ENCODE data around the gene ENKD1.

ENKD1 gene

DNA sequence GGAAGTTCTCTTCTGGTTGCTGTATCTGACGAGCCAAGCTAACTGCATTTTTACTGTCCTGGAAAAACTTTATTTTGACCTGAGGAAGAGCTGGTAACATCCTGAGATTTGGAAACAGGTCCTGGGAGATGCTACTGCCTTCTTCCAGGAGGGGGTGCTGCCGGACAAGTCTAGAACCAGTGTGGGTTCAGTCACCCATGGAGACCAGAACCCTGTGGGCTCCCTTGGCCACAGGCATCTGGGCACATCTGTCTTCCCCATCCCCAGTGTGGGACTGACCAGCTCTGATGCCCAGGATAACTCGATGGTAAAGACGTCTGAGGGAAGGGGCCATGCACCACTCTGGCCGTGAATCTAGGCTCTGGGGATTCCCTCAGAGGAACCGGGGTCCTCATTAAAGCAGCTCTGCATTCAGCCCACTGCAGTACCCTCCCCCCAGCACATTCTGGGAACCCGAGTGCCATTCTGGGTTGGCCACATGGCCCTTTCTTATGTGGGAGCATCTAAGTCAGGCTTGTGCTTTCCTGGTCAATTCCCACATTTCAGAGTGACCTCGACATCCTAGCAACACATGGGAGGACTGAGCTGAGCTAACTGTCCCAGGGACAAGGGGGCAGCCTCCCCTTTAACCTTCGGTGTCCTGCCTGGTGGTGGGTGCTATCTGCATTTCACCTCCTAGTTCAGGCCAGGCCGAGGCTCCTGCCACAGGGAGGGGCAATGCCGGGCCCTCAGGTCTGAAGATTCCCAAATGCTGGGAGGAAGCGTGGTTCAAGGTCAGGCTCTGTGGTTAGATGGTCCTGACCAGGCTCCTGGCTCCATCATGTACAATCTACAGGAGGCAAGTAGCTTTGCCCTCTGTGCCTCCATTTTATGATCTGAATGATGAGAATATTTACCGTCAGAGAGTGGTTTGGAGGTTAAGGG, 6.5 kb upstream of the ENKD1 start:
- H3K27me3 ChIP-seq (ENCODE audit: control insufficient read depth in 2 of 2, insufficient read depth in 2 of 2, low read length in 2 of 2): no peaks in the 10 kb centered on the region
- peaks cover 31 to 43% of the 10 kb centered on the region in 2 donors for H3K4me1 ChIP-seq (ENCODE audit: control insufficient read depth in 2 of 2, insufficient read depth in 2 of 2, low read length in 2 of 2)
- no peaks in the 10 kb centered on the region for H3K9me3 ChIP-seq (ENCODE audit: control insufficient read depth in 2 of 2, low read length in 2 of 2)
- peak overlapping the region; percentile 81 to 83 for H3K27ac ChIP-seq (ENCODE audit: low read depth in 2 of 2, low read length in 2 of 2)
- H3K9ac ChIP-seq (ENCODE audit: low read depth in 1 of 2, low read length in 2 of 2): peak overlapping the region in 1 of 2 donors; percentile 56
- H3K36me3 ChIP-seq (ENCODE audit: control insufficient read depth in 2 of 2, insufficient read depth in 2 of 2, low read length in 2 of 2): peaks cover 0 to 4% of the 10 kb centered on the region in 2 donors
- peak overlapping the region in 1 of 2 donors; percentile 9 for H3K4me3 ChIP-seq (ENCODE audit: low read length in 2 of 2)

DNA sequence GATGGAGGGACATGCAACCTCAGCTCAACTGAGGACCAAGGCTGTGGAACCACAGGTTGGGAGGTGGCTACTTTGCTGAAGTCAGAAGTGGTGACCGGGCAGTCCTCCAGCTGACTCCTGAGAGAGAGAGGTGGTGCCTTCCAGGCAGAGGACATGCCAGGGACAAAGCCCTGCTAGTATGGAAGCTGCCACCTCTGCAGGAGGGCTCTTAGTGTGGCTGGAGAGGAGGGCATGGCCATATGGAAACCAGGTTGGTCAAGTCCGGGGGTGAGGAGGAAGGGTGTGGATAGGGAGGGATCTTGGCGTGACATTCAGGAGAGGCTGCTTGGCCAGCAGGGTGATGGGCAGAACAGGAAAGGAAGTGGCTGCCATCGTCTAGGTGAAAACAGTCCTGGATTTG, 5.8 kb upstream of the ENKD1 start:
- Histone ChIP-seq H3K9ac (ENCODE audit: low read depth in 1 of 2, low read length in 2 of 2) (no peak overlapping the region), H3K4me1 (ENCODE audit: control insufficient read depth in 2 of 2, insufficient read depth in 2 of 2, low read length in 2 of 2) (peaks cover 33 to 43% of the 10 kb centered on the region in 2 donors), H3K27me3 (ENCODE audit: control insufficient read depth in 2 of 2, insufficient read depth in 2 of 2, low read length in 2 of 2) (no peaks in the 10 kb centered on the region), H3K4me3 (ENCODE audit: low read length in 2 of 2) (no peak overlapping the region), H3K9me3 (ENCODE audit: control insufficient read depth in 2 of 2, low read length in 2 of 2) (no peaks in the 10 kb centered on the region), H3K36me3 (ENCODE audit: control insufficient read depth in 2 of 2, insufficient read depth in 2 of 2, low read length in 2 of 2) (peaks cover 0 to 4% of the 10 kb centered on the region in 2 donors), H3K27ac (ENCODE audit: low read depth in 2 of 2, low read length in 2 of 2) (no peak overlapping the region)

DNA sequence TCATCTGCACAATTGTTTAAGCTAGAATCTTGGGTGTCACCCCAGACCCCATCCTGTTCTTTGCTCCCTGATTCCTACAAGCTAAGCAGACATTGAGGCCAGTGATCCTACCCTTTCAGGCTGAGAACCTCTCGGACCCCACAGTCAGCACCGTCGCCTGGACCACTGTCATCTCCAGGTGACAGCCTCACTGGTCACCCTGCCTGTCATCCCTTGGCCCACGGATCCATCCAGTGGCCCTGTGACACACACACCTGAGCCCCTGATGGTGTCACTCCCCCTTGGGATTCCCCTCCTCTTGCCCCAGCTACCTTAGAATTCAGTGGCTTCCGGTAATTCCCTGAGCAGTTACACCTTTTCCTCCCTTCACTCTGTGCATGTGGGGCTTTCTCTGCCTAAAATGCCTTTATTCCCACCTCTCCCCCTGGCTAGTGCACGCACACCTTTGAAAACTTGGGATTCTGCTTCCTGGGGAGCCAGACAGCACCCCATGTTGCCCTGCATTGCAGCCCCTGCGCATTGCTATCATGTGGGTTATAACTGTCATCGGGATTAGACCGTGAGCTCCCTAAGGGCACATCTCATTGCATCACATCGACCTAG, 3.0 kb upstream of the ENKD1 start:
- no peaks in the 10 kb centered on the region for H3K9me3 ChIP-seq (ENCODE audit: control insufficient read depth in 2 of 2, low read length in 2 of 2)
- H3K9ac ChIP-seq (ENCODE audit: low read depth in 1 of 2, low read length in 2 of 2): no peak overlapping the region
- no peaks in the 10 kb centered on the region for H3K36me3 ChIP-seq (ENCODE audit: control insufficient read depth in 2 of 2, insufficient read depth in 2 of 2, low read length in 2 of 2)
- no peak overlapping the region for H3K27ac ChIP-seq (ENCODE audit: low read depth in 2 of 2, low read length in 2 of 2)
- peaks cover 38 to 40% of the 10 kb centered on the region in 2 donors for H3K4me1 ChIP-seq (ENCODE audit: control insufficient read depth in 2 of 2, insufficient read depth in 2 of 2, low read length in 2 of 2)
- no peak overlapping the region for H3K4me3 ChIP-seq (ENCODE audit: low read length in 2 of 2)
- H3K27me3 ChIP-seq (ENCODE audit: control insufficient read depth in 2 of 2, insufficient read depth in 2 of 2, low read length in 2 of 2): no peaks in the 10 kb centered on the region

DNA sequence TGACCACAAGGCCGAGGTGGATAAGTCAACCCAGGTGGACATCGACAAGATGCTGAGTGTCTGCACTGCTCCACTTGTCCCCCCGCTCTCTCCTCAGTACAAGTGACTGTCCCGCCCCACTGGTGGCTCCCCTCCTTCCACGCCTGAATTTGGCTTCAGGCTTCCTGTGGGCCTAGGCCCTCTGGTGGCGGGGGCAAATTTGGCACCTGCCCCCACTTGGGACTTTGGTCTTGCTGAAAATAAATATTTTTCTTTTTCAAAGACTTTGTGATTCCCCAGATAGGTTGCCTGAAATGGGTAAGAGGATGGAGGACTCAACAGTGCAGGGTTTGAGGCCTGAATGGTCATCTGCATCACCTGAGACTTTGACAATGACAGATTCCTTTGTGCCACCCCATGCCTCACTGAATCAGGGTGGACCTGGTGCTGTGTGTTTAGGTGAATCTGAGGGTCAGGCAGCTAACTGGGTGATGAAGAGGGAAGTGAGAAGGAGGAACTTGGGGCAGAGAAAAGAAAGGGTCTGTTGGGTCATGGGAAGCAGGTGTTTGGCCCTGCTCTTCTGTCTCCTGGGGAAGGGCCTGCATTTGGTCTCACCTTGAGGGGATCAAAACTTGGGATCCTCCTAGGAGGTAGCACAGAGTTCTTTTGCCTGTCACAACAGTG, 2.1 kb upstream of the ENKD1 start:
- H3K4me3 ChIP-seq (ENCODE audit: low read length in 2 of 2): no peak overlapping the region
- H3K4me1 ChIP-seq (ENCODE audit: control insufficient read depth in 2 of 2, insufficient read depth in 2 of 2, low read length in 2 of 2): peaks cover 30 to 34% of the 10 kb centered on the region in 2 donors
- H3K27me3 ChIP-seq (ENCODE audit: control insufficient read depth in 2 of 2, insufficient read depth in 2 of 2, low read length in 2 of 2): no peaks in the 10 kb centered on the region
- no peaks in the 10 kb centered on the region for H3K36me3 ChIP-seq (ENCODE audit: control insufficient read depth in 2 of 2, insufficient read depth in 2 of 2, low read length in 2 of 2)
- H3K9ac ChIP-seq (ENCODE audit: low read depth in 1 of 2, low read length in 2 of 2): no peak overlapping the region
- H3K27ac ChIP-seq (ENCODE audit: low read depth in 2 of 2, low read length in 2 of 2): peak overlapping the region in 1 of 2 donors; percentile 74
- H3K9me3 ChIP-seq (ENCODE audit: control insufficient read depth in 2 of 2, low read length in 2 of 2): no peaks in the 10 kb centered on the region

DNA sequence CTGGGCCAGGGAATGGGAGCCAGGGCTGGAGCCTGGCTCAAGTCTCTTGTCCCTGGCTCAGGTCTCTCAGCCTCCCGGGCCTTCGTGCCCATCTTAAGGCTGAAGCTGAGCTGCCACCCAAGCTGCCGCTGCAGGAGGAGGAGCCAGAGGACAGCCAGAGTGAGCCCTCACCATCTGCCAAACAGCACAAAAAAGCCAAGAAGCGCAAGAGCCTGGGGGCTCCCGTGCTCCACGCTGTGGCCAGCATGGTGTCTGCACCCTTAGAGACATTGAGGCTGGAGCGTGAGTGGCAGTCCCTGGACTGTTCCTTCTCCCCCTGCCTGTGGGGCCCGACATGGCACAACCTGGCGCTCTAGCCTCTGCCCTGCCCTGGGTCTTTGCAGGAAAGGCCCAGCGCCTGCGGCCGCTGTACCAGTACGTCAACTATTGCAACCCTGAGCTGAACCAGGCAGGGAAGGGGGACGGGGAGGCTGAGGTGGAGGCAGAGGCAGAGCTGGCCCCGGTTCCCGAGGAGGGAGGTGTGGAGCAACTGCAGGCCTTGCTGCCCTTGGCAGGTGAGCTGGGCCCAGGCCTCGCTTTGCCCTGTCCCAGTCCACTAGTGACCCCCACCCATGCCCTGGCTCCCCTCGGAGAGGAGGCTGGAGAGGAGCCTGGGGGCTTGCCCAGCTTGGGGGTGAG, 1.4 kb upstream of the ENKD1 start:
- Histone ChIP-seq H3K4me3 (ENCODE audit: low read length in 2 of 2) (peak overlapping the region; percentile 25 to 71), H3K27me3 (ENCODE audit: control insufficient read depth in 2 of 2, insufficient read depth in 2 of 2, low read length in 2 of 2) (no peaks in the 10 kb centered on the region), H3K9me3 (ENCODE audit: control insufficient read depth in 2 of 2, low read length in 2 of 2) (no peaks in the 10 kb centered on the region), H3K9ac (ENCODE audit: low read depth in 1 of 2, low read length in 2 of 2) (peak overlapping the region; percentile 15 to 24), H3K36me3 (ENCODE audit: control insufficient read depth in 2 of 2, insufficient read depth in 2 of 2, low read length in 2 of 2) (no peaks in the 10 kb centered on the region), H3K27ac (ENCODE audit: low read depth in 2 of 2, low read length in 2 of 2) (peak overlapping the region; percentile 19 to 74), H3K4me1 (ENCODE audit: control insufficient read depth in 2 of 2, insufficient read depth in 2 of 2, low read length in 2 of 2) (peaks cover 23 to 27% of the 10 kb centered on the region in 2 donors)

DNA sequence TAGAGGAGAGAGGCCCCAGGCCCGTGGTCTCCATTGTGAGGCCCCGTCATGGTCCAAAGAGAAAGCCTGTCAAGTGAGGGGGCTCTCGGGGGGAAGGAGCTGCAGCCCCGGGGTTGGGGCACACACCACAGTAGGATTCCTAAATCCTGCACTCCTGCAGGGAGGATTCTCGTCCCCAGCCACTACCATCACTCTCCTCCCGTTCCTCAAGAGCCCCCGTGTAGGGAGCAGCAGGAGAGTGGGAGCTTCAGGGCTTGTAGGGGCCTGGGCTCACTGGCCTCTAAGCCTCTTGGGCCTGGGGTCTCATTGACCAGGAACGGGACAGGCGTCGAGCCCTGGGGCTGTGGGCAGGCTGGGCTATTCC, 885 bp upstream of the ENKD1 start:
- Histone ChIP-seq H3K27me3 (ENCODE audit: control insufficient read depth in 2 of 2, insufficient read depth in 2 of 2, low read length in 2 of 2) (no peaks in the 10 kb centered on the region), H3K36me3 (ENCODE audit: control insufficient read depth in 2 of 2, insufficient read depth in 2 of 2, low read length in 2 of 2) (no peaks in the 10 kb centered on the region), H3K9ac (ENCODE audit: low read depth in 1 of 2, low read length in 2 of 2) (peak overlapping the region; percentile 24 to 62), H3K27ac (ENCODE audit: low read depth in 2 of 2, low read length in 2 of 2) (peak overlapping the region; percentile 62 to 74), H3K4me3 (ENCODE audit: low read length in 2 of 2) (peak overlapping the region; percentile 68 to 71), H3K9me3 (ENCODE audit: control insufficient read depth in 2 of 2, low read length in 2 of 2) (no peaks in the 10 kb centered on the region), H3K4me1 (ENCODE audit: control insufficient read depth in 2 of 2, insufficient read depth in 2 of 2, low read length in 2 of 2) (peaks cover 20 to 23% of the 10 kb centered on the region in 2 donors)

DNA sequence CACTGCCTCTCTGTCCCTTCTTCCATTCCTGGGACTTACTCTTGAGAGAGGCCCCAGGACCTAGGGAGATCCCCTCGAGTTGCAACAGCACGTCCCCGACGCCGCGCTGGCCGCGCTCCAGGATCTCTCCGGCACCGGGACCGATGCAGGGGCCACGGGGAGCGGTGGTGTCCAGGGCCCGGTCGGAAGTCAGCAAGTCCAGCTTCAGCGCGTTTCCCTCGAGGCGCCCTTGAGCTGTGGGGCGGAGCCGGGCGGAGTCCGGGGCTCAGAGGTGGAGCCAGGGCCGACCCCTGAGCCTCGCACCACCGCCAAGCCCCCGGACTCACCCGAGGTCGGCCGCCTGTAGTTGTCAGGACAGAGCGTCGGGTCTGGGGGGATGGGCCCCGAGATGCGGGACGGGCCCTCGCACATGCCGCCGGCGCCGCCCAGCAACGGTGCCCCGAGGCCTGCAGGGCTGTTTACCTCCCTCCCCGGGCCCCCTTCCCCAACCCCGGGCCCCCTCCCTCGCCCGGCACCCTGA, 458 bp downstream of the ENKD1 start:
- H3K4me3 ChIP-seq (ENCODE audit: low read length in 2 of 2): peak overlapping the region; percentile 68 to 71
- H3K9me3 ChIP-seq (ENCODE audit: control insufficient read depth in 2 of 2, low read length in 2 of 2): no peaks in the 10 kb centered on the region
- peak overlapping the region in 1 of 2 donors; percentile 74 for H3K27ac ChIP-seq (ENCODE audit: low read depth in 2 of 2, low read length in 2 of 2)
- H3K4me1 ChIP-seq (ENCODE audit: control insufficient read depth in 2 of 2, insufficient read depth in 2 of 2, low read length in 2 of 2): peaks cover 27 to 28% of the 10 kb centered on the region in 2 donors
- no peaks in the 10 kb centered on the region for H3K36me3 ChIP-seq (ENCODE audit: control insufficient read depth in 2 of 2, insufficient read depth in 2 of 2, low read length in 2 of 2)
- peak overlapping the region in 1 of 2 donors; percentile 62 for H3K9ac ChIP-seq (ENCODE audit: low read depth in 1 of 2, low read length in 2 of 2)
- H3K27me3 ChIP-seq (ENCODE audit: control insufficient read depth in 2 of 2, insufficient read depth in 2 of 2, low read length in 2 of 2): no peaks in the 10 kb centered on the region

DNA sequence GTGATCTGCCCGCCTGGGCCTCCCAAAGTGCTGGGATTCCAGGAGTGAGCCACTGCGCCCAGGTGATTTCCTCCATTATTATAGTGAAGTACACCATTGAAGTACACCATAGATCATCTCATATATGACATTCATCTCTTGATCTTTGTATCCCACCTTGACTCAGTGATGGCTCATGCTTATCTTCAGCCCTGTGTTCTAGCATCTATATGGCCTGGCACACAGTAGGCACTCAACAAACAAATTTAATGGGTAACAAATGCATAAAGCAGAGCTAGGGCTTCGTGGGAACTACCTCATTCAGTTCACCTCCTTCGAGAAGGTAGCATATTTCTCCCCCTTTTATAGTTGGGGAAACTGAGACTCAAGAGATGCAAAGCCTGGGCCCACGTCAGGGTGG, 952 bp downstream of the ENKD1 start:
- Histone ChIP-seq H3K4me3 (ENCODE audit: low read length in 2 of 2) (peak overlapping the region; percentile 57 to 68), H3K4me1 (ENCODE audit: control insufficient read depth in 2 of 2, insufficient read depth in 2 of 2, low read length in 2 of 2) (peaks cover 29 to 30% of the 10 kb centered on the region in 2 donors), H3K9ac (ENCODE audit: low read depth in 1 of 2, low read length in 2 of 2) (peak overlapping the region in 1 of 2 donors; percentile 29), H3K27me3 (ENCODE audit: control insufficient read depth in 2 of 2, insufficient read depth in 2 of 2, low read length in 2 of 2) (no peaks in the 10 kb centered on the region), H3K9me3 (ENCODE audit: control insufficient read depth in 2 of 2, low read length in 2 of 2) (no peaks in the 10 kb centered on the region), H3K27ac (ENCODE audit: low read depth in 2 of 2, low read length in 2 of 2) (no peak overlapping the region), H3K36me3 (ENCODE audit: control insufficient read depth in 2 of 2, insufficient read depth in 2 of 2, low read length in 2 of 2) (no peaks in the 10 kb centered on the region)

DNA sequence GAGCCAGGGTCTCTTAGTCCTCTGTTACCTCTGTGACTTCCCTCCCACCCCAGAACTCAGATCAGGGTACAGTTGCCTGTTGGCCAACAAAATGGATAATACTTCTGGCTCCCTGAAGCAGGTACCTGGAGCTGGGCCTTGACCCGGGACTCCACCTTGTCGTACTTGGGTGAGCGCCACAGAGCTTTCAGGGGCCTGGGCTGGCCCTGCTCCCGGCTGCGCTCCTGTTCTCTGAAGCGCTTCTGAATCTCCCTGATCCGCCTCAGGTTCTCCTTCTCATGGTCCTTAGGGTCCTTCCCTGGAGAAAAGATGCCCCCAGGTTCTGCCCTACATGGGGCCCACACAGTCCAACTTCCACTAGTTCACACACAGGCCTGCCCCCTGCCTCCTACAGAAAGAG, 1.7 kb downstream of the ENKD1 start:
- Histone ChIP-seq H3K27ac (ENCODE audit: low read depth in 2 of 2, low read length in 2 of 2) (no peak overlapping the region), H3K9me3 (ENCODE audit: control insufficient read depth in 2 of 2, low read length in 2 of 2) (no peaks in the 10 kb centered on the region), H3K4me1 (ENCODE audit: control insufficient read depth in 2 of 2, insufficient read depth in 2 of 2, low read length in 2 of 2) (peaks cover 31 to 33% of the 10 kb centered on the region in 2 donors), H3K27me3 (ENCODE audit: control insufficient read depth in 2 of 2, insufficient read depth in 2 of 2, low read length in 2 of 2) (no peaks in the 10 kb centered on the region), H3K4me3 (ENCODE audit: low read length in 2 of 2) (no peak overlapping the region), H3K9ac (ENCODE audit: low read depth in 1 of 2, low read length in 2 of 2) (no peak overlapping the region), H3K36me3 (ENCODE audit: control insufficient read depth in 2 of 2, insufficient read depth in 2 of 2, low read length in 2 of 2) (no peaks in the 10 kb centered on the region)

All from mucosa of rectum (tissue), 2 donors.